Activated CD4-positive, CD25-positive, alpha-beta regulatory T cell (primary cell): ENCODE results near the gene ANKRD11.

Experiments used
- DNase-seq, 4 experiments: peaks; one replicate each; lab custom pipeline; 2025; lab: John Stamatoyannopoulos, UW

The ANKRD11 gene

GRCh38 chr16:89297156-89297874 lies 193.0 kb downstream of the ANKRD11 start:
- DNase-seq = no peak

DNA sequence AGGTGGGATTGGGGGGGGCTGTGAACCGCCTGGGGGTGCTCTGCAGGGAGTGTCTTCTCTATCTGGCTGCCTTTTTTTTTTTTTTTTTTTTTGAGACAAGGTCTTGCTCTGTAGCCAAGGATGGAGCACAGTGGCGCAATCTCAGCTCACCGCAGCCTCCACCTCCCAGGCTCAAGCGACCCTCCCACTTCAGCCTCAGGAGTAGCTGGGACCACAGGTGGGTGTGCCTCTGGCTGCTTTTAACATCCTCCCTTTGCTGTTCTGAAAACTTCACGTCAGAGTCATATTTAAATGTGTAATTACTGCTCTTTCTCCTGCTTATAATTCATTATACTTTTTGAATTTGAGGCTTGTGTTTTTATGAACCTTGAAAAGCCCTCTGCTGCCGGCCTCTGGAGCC lies 194.4 kb downstream of the ANKRD11 start:
- no peak for DNase-seq

DNA sequence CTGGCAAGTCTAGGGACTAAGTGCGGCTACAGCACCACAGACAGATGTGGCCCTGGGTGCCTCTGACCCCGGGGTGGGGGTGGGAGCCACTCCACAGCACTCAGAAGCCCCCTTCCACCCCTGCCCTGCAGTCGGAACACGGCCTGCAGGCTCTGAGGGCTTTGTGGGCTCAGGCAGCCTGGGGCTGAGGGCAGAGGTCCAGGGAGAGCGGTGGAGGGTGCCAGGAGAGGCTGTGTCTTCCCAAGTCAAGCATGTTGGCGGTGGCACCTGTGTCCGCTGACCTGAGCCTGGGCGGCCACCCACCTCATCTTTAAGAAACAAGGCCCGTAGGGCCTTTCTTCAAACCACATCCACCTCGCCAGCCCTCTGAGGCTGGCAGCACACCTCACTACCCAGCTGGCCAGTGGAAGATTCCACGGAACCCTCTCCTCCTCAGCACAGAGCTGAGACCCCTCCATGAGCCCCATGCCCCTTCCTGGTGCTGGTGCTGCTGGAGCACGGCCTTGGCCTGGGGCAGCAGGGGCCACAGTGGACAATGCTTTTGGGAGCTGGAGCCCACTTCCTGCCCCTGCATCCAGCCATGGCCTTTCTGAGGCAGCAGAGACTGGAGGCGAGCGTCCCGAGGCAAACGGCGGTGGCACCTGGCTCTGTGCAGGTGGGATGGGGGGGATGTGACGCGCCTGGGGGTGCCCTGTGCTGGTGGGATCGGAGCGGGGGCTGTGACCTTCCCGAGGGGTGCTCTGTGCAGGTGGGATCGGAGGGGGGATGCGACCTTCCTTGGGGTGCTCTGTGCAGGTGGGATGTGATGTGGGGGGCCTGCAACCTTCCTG lies 195.1 kb downstream of the ANKRD11 start:
- no peak for DNase-seq

GRCh38 chr16:89294486-89294885 lies 195.9 kb downstream of the ANKRD11 start:
- no peak for DNase-seq

- no peak for DNase-seq
Observed at GRCh38 chr16:89293276-89294143, 196.9 kb downstream of the ANKRD11 start.

DNA sequence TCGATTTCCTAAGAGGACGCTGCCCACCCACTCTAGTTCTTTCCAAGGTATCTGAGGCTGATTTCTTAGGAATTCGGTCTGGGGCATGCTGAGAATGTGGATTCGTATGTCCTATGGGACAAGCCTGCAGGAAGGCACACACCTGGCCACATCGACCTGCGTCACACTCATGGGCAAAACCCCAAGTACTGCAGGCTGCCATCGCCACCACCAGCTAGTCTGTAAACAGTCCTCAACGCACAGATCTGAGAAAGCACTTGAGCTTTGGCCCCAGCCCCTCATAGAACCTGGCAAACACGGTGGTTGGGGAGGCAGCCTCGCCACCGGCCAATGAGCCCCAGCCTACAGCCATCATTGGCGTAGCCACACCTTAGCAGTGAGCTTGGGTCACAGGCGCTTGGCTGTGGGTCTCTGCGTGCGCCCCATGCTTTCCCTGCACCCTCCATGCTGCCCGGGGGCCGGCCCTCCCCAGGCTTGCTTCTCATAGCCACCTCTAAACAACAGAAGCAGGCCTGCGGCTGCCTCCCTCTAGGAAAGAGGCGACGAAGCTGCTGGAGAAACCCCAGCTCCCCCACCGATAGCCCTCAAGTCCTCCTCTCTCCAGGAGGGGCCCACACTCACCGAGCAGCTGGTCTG lies 197.8 kb downstream of the ANKRD11 start:
- no peak for DNase-seq

DNA sequence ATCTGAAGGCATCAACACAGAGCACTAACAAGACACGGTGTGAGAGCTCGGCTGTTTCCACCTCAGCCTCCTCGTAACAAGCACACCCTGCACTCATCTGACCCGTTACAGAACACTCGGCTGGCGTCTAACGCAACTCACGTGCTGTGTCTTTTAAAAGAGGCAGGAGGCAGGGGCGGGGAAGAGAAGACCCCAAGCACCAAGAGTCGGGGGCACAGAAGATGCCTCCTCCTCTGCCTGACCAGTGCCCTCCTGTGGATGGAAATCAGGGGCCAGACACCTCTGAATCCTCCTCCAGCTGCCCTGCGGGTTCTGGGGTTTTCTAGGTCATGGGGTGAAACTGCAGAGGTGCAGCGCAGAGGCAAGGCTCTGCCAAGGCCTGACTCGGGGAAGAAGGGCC lies 198.6 kb downstream of the ANKRD11 start:
- no peak for DNase-seq

DNA sequence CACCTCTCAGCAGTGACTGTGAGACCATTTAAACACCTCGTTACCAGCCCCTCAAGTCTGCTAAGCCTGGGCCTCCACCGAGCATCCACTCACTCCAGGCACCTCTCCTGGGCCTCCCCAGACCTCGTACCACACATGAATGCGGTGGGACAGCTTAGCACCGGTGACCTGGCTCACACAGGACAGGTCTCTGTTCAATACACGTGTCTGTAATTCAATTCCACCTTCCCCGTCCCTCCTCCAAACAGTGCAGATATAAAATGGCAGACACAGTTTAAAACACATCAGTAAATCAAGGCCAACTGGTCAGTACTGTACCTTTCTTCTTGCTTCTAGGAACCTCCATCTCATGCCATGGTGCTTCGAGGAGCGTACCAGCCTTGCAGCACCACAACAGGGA lies 199.0 kb downstream of the ANKRD11 start:
- DNase-seq = no peak

- DNase-seq = no peak
Observed at GRCh38 chr16:89290887-89291286, 199.5 kb downstream of the ANKRD11 start.

GRCh38 chr16:89290472-89290871 lies 199.9 kb downstream of the ANKRD11 start:
- no peak for DNase-seq

DNA sequence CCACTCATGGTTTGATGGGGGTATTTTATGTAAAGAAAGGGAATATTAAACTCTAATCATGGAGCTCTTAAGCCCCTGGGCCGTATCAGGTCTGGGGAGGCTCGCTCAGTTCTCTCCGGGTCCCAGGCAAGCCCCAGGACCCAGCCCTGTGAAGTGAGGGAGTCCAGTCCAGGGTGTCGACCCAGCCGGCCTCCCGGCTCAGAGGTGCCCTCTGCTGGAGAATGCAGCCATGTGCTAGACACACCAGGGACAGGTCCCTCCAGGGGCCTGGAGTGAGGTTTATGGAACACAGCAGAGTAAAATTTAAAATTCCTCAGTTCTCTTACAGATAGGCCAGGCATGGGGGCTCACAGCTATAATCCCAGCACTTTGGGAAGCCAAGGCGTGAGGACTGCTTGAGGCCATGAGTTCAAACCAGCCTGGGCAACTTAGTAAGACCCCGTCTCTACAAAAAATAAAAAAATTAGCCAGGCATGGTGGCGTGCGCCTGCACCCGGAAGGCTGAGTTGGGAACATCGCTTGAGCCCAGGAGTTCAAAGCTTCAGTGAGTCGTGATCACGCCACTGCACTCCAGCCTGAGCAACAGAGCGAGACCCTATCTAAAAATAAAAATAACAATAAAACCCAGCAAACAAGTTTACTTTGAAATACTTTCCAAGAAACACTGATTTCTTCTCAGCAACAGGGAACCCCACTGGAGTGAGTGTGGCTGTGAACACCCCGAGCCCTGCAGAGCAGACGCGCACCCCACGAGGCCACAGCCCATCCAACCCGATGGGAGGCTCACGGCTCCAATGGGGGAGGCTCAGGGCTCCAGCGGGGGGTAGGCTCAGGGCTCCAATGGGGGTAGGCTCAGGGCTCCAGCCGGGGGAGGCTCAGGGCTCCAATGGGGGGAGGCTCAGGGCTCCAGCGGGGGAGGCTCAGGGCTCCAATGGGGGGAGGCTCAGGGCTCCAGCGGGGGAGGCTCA lies 200.6 kb downstream of the ANKRD11 start:
- peak; percentile 20 to 66 (median 40) for DNase-seq

DNA sequence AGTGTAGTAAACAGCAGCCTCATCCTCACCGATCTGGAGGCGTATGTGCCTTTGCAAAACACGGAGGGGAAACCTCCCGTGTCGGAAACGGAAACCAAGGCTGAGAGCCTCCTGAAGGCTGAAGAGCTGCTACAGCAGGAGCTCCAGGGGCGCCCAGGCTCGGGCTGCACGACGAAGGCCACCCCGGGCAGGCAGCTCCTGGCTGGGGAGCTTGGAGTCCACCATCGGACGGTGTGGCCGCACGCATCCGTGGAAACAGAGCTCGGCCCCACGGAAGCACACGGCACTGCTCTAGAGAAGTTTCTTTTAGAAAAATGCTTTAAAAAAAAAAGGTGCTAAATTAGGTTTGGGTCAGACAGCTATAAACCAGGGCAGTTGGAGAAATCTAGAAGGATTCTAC lies 201.4 kb downstream of the ANKRD11 start:
- DNase-seq = no peak

DNA sequence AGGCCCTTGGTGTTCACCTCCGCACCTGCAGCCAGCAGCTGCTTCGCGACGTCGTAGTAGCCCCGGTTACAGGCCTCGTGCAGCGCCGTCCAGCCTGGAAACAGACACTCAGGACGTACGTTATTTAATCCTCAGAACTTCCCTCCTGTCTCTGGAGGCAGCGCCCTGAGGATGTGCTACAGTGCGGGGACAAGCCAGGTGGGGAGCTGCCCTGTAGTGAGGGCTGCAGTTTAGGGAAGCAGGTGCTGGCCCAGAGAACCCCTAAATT lies 201.8 kb downstream of the ANKRD11 start:
- no peak for DNase-seq

GRCh38 chr16:89287777-89288576 lies 202.4 kb downstream of the ANKRD11 start:
- DNase-seq = no peak

- no peak for DNase-seq
Observed at GRCh38 chr16:89286096-89286495, 204.3 kb downstream of the ANKRD11 start.

GRCh38 chr16:89285381-89285780 lies 205.0 kb downstream of the ANKRD11 start:
- DNase-seq = no peak

DNA sequence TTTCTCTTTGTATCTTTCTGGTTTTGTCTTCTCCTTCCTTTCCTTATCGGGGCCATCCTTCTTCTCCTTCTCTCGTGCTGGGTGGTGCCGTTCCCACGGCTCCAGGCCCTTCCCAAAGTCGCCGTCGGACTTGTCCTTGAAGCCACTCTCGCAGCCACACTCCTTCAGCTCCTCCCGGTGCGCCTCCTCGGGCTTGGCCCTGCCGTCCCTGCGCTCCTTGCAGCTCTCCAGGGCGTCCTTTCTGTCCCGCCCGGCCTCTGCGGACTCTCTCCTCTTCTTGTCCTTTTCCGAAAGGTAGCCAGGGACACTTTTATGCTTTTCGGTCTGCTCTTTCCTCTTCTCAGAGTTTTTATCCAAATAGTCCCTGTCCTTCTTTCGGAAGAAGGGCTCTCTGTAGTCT lies 206.9 kb downstream of the ANKRD11 start:
- no peak for DNase-seq

- no peak for DNase-seq
Observed at GRCh38 chr16:89282523-89282922, 207.8 kb downstream of the ANKRD11 start.

GRCh38 chr16:89281829-89282228 lies 208.5 kb downstream of the ANKRD11 start:
- no peak for DNase-seq

DNA sequence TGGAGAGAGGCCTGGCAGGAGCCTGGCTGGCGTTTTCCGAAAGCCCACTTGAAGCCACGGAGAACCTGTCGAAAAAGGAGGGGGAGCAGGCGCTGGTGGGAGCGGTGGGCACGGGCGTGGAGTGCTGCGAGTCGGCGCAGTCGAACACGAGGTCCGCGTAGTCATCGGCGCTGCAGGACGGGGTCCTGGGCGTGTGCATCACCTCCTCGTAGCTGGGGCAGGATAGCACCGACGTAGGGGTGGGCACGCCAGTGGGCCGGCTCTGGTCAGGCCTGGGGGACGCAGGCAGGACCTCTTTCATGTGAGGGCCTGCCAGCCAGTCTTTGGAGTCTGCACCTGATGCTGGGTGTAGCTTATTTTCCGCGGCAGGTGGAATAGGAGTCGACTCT lies 209.2 kb downstream of the ANKRD11 start:
- DNase-seq = no peak
